NCI-H2107 treated with DMSO at 0.1 percent for 48 hours (cell line): ENCODE results near the gene APBB2.
A peak's percentile ranks its signal among the peaks of the same experiment; 100 is the strongest.

Experiments used
- DNase-seq: peaks from one replicate; lab custom pipeline; 2025; ENCODE audit not compliant: unreplicated experiment; lab: John Stamatoyannopoulos, UW

APBB2 gene

GRCh38 chr4:40789771-40790170 lies 424.6 kb downstream of the APBB2 start:
- no peak for DNase-seq

GRCh38 chr4:40789031-40789430 lies 425.3 kb downstream of the APBB2 start:
- DNase-seq, result no peak

- no peak for DNase-seq
These were observed 426.0 kb downstream of the APBB2 start for GRCh38 chr4:40788331-40788730.

GRCh38 chr4:40785727-40786126 lies 428.6 kb downstream of the APBB2 start:
- DNase-seq, result no peak

GRCh38 chr4:40782876-40783275 lies 431.5 kb downstream of the APBB2 start:
- no peak for DNase-seq

GRCh38 chr4:40778090-40778489 lies 436.3 kb downstream of the APBB2 start:
- DNase-seq, result no peak

- DNase-seq, result peak; percentile 6
These were observed 445.1 kb downstream of the APBB2 start for GRCh38 chr4:40769266-40769665.

- DNase-seq, result no peak
These were observed 451.1 kb downstream of the APBB2 start for GRCh38 chr4:40763228-40763716.
